Measurements from ENCODE around the gene CAV1.

CAV1 gene

GRCh38 chr7:116575853-116576252 lies 51.0 kb downstream of the CAV1 start:
- H3K4me3 ChIP-seq (ENCODE audit: low read depth, low read length) = no peak overlapping the region
- no peak for TF ChIP-seq CTCF (IDR thresholded peaks at IDR 0.05; ENCODE audit: low read depth, low read length)
- no peak for DNase-seq (ENCODE audit: low read depth, low spot score)
- in situ Hi-C loops (cut with HindIII; ENCODE audit: low sequenced_read_pairs) = no loop called here

- DNase-seq (ENCODE audit: low read depth, low spot score) = peak; percentile 93
- TF ChIP-seq CTCF (IDR thresholded peaks at IDR 0.05; ENCODE audit: low read depth, low read length) = no peak
- H3K4me3 ChIP-seq (ENCODE audit: low read depth, low read length) = no peak overlapping the region
- in situ Hi-C loops (cut with HindIII; ENCODE audit: low sequenced_read_pairs) = no loop called here
Measured at GRCh38 chr7:116576350-116577319, 51.8 kb downstream of the CAV1 start.

GRCh38 chr7:116577320-116577871 lies 52.6 kb downstream of the CAV1 start:
- H3K4me3 ChIP-seq (ENCODE audit: low read depth, low read length) = no peak overlapping the region
- DNase-seq (ENCODE audit: low read depth, low spot score) = no peak
- no peak for TF ChIP-seq CTCF (IDR thresholded peaks at IDR 0.05; ENCODE audit: low read depth, low read length)
- in situ Hi-C loops (cut with HindIII; ENCODE audit: low sequenced_read_pairs) = no loop called here

- H3K4me3 ChIP-seq (ENCODE audit: low read depth, low read length) = no peak overlapping the region
- in situ Hi-C loops (cut with HindIII; ENCODE audit: low sequenced_read_pairs) = no loop called here
- no peak for DNase-seq (ENCODE audit: low read depth, low spot score)
- no peak for TF ChIP-seq CTCF (IDR thresholded peaks at IDR 0.05; ENCODE audit: low read depth, low read length)
Measured at GRCh38 chr7:116578526-116578925, 53.7 kb downstream of the CAV1 start.

- in situ Hi-C loops (cut with HindIII; ENCODE audit: low sequenced_read_pairs) = no loop called here
- no peak overlapping the region for H3K4me3 ChIP-seq (ENCODE audit: low read depth, low read length)
- no peak for DNase-seq (ENCODE audit: low read depth, low spot score)
- TF ChIP-seq CTCF (IDR thresholded peaks at IDR 0.05; ENCODE audit: low read depth, low read length) = no peak
Measured at GRCh38 chr7:116579322-116579721, 54.5 kb downstream of the CAV1 start.

GRCh38 chr7:116579835-116580234 lies 55.0 kb downstream of the CAV1 start:
- no peak for DNase-seq (ENCODE audit: low read depth, low spot score)
- no peak for TF ChIP-seq CTCF (IDR thresholded peaks at IDR 0.05; ENCODE audit: low read depth, low read length)
- H3K4me3 ChIP-seq (ENCODE audit: low read depth, low read length) = no peak overlapping the region
- in situ Hi-C loops (cut with HindIII; ENCODE audit: low sequenced_read_pairs) = no loop called here

Measured in astrocyte of the spinal cord (primary cell).